Peyer's patch (tissue), 4 donors: ENCODE results near the gene TLR1.

Source experiments
- POLR2A ChIP-seq, 2 donors: fragments of 450-650 bp; IDR thresholded peaks; one replicate each; pipeline ENCODE4 v1.5.1; 2017; ENCODE audit warnings: antibody characterized with exemption in 2 of 2, mild to moderate bottlenecking in 2 of 2, moderate library complexity in 2 of 2
- TF ChIP-seq, protein P1 (sequence below), 6 experiments: fragments of 450-650 bp in 4 of 6; fragments of 200-600 bp in 2 of 6; sonication (generic) in 1 of 6; IDR thresholded peaks; one replicate each; pipeline ENCODE4 v1.5.1; 2017 to 2019; ENCODE audit warnings: antibody characterized with exemption in 6 of 6, mild to moderate bottlenecking in 3 of 6, moderate library complexity in 1 of 6

DNA sequence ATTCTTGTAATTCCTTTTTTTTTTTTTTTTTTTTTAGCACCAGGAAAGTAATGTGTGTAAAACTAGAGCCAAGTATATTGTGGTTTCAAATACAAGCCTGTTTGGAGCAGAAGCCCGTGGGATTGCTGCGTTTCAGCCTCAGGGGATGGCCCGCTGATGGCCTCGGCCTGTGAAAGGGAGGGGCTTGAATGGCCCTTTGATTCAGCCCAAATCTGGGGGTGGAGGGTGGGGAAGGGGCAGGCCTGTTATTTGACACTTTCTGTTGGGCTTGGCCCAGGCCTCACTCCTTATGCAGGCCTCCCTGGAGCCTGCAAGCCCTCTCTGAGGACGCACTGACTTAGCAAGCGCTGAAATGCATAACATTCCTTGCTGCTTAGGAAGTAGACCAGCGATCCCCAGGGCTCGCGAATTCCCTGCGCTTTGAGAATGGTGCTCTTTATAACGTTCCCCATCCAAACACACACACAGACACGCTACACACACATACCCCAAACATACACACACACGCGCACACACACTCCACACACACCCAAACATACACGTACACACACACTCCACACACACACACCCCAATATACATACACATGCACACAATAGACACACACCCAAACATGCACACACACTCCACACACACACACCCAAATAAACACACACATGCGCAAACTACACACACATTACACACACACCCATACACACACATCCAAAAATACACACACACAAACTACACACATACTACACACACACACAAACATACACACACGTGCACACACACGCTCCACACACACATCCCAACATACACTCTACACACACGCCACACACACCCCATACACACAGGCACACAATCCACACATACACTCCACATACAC, 51.4 kb downstream of the TLR1 start:
- TF ChIP-seq, protein P1, sequence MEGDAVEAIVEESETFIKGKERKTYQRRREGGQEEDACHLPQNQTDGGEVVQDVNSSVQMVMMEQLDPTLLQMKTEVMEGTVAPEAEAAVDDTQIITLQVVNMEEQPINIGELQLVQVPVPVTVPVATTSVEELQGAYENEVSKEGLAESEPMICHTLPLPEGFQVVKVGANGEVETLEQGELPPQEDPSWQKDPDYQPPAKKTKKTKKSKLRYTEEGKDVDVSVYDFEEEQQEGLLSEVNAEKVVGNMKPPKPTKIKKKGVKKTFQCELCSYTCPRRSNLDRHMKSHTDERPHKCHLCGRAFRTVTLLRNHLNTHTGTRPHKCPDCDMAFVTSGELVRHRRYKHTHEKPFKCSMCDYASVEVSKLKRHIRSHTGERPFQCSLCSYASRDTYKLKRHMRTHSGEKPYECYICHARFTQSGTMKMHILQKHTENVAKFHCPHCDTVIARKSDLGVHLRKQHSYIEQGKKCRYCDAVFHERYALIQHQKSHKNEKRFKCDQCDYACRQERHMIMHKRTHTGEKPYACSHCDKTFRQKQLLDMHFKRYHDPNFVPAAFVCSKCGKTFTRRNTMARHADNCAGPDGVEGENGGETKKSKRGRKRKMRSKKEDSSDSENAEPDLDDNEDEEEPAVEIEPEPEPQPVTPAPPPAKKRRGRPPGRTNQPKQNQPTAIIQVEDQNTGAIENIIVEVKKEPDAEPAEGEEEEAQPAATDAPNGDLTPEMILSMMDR (IDR thresholded peaks at IDR 0.05) = no peak
- TF ChIP-seq POLR2A (IDR thresholded peaks at IDR 0.05) = no peak
